Keratinocyte (primary cell): ENCODE results near the gene TBL1Y.

ENCODE experiments used
- EZH2 ChIP-seq: IDR thresholded peaks from one replicate; pipeline ENCODE4 v1.6.1; 2012; ENCODE audit warnings: inconsistent platforms, mild to moderate bottlenecking, low read length, moderate library complexity
- TF ChIP-seq, protein P1 (sequence below), 3 experiments: IDR thresholded peaks in 1 of 3; conservative IDR thresholded peaks in 1 of 3; optimal IDR thresholded peaks in 1 of 3; 2 replicates in 2 of 3; 3 replicates in 1 of 3; pipeline versions ENCODE3 to v1.5.1; 2011; ENCODE audit warnings: low read length in 3 of 3, mild to moderate bottlenecking in 3 of 3, moderate library complexity in 2 of 3, control low read depth in 1 of 3, inconsistent platforms in 1 of 3; ENCODE audit not compliant: insufficient read depth in 2 of 3; ENCODE audit errors: extremely low read depth in 1 of 3

DNA sequence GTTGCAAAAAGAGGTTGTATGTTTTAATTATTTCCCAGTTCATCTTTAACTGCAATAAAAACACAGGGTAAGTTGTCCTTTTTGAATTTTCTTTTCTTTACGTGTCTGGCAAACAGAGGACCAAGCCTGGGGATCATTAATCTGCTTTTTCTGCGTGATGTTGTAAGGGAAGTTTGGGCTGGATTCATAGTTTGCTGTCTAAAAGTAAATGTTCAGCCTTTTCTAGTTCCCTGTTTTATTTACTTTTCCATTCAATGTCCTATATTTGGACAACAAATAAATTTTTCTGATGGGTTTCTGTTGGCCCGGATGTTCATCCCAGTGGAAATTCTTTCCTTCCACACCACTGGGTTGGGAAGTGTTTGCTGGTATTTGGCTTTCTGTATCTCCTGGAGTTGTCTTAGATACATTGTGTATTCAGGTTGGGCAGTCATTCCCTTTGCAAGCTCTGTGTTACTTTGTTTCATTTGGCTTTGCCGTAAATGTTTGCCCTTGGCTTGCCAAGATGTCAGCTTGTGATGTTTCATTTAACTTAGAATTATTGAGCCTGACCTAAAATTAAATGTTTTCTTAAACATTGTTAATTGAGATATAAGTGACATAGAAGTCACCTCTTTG is 21.4 kb downstream of the TBL1Y start:
- TF ChIP-seq, protein P1, sequence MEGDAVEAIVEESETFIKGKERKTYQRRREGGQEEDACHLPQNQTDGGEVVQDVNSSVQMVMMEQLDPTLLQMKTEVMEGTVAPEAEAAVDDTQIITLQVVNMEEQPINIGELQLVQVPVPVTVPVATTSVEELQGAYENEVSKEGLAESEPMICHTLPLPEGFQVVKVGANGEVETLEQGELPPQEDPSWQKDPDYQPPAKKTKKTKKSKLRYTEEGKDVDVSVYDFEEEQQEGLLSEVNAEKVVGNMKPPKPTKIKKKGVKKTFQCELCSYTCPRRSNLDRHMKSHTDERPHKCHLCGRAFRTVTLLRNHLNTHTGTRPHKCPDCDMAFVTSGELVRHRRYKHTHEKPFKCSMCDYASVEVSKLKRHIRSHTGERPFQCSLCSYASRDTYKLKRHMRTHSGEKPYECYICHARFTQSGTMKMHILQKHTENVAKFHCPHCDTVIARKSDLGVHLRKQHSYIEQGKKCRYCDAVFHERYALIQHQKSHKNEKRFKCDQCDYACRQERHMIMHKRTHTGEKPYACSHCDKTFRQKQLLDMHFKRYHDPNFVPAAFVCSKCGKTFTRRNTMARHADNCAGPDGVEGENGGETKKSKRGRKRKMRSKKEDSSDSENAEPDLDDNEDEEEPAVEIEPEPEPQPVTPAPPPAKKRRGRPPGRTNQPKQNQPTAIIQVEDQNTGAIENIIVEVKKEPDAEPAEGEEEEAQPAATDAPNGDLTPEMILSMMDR (optimal IDR thresholded peaks at IDR 0.05 in 1 of 3, IDR thresholded peaks at IDR 0.05 in 1 of 3, conservative IDR thresholded peaks at IDR 0.05 in 1 of 3; ENCODE audit: extremely low read depth in 1 of 3, insufficient read depth in 2 of 3, low read length in 3 of 3): no peak
- TF ChIP-seq EZH2: no peak
